Measurements from ENCODE around the gene VBP1.
"Not testable (repeated sequence)": the region's sequence is repeated elsewhere in the genome, so short reads cannot be mapped to it uniquely, and the experiment has no call there.

The VBP1 gene, protein sequence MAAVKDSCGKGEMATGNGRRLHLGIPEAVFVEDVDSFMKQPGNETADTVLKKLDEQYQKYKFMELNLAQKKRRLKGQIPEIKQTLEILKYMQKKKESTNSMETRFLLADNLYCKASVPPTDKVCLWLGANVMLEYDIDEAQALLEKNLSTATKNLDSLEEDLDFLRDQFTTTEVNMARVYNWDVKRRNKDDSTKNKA

DNA sequence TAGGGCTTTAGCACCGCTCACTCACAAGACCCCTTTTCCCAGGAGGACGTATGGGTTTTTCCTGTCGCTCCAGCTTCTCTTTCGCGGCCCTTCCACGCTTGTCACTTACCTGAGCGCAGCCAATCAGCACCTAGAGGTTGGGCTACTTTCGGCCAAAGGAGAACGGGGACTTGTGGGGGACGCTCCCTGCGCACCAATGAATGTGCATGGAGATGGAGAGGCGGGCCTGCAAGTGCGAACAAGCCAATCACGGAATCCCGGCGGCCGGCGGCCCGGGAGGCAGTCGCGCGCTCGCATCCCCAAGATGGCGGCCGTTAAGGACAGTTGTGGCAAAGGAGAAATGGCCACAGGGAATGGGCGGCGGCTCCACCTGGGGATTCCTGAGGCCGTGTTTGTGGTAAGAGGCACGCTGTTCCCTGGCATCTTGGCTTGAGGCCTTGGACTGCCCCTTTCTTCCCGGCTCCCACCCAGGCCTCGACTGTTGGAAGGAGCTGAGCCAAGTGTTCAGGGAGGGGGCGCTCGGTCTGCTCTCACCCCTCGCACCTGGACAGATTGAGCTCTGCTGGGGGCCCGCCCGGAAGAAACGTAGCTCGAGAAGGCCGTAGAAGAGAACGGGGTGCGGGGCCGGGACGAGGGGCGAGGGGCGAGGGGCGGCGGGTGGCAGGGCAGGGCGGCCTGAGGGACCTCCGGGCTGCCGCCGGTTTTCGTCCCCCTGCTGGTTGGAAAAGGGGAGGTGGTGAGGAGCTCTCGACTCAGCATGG is at the start of gene VBP1:
Gene VBP1 (plus strand): TSS at position 282 of the 761 bp plus-strand sequence. CDS start 23 bp downstream, at position 305.
- peak; percentile 61 to 65 for DNase-seq (ENCODE audit: extremely low read depth in 1 of 2, low read depth in 1 of 2)

DNA sequence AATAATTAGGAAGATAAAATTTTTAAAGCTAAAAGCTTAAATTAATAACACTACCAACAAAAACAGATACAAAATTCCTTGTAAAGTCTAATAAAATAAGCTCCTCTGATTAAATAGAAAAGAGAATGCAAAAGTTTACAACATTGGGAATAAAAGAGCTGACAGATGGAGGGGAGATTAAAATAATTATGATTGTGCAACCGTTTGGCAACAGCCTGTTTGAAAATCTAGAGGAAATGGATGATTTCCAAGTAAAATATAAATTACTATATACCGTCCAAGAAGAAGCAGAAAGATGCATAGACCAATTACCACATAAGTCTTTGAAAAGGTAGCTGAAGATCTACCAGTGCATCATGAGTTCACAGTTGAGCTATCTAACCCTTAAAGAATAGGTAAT is 46.4 kb upstream of the VBP1 start:
- no peak for DNase-seq (ENCODE audit: extremely low read depth in 1 of 2, low read depth in 1 of 2)

DNA sequence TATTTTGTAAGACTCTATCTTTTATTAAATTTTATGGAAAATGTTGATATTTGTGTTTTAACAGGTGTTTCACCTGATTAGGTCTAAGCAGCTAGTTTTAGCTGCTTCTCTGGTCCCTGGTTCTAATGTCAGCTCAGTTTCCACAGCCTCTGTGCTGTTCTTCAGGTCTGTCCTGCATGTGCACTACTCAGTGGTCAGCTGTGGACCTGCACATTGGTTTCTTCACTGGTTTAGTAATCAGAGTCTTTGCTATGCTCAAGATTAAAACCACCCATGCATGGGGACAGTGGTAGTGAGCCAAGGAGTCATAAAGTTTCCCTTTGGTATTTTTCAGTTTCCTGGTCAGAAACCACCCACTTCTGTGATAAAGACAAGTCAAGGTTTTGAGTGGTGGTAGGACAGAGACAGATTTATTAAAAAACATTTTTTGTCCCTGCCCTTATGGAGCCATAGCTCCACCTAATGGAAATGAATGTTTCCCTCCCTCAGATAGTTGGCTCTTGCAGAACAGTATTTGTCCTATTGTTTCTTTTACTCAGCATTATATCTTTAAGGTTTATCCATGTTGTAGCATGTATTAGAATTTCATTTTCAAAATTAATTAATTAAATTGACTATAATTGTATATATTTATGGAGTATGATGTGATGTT is 36.8 kb upstream of the VBP1 start:
- no peak for DNase-seq (ENCODE audit: extremely low read depth in 1 of 2, low read depth in 1 of 2)

DNA sequence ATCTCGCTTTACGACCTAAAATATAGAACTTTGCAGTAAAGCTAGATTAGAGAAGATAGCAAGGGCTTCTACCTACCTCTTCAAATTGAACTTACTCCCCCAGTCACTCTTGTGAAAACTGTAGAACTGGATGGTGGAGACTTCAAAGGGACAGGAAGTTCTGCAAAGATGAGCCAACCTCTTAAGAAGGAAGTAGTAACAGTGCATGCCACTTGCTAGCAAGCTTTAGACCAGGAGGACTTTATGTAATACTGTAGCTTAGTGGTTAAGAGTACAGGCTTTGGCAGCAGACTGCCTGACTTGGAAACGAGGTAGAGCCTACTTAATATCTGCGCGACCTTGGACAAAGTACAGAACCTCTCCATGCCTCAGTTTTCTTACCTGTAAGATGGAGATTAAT is 27.5 kb upstream of the VBP1 start:
- no peak for DNase-seq (ENCODE audit: extremely low read depth in 1 of 2, low read depth in 1 of 2)

DNA sequence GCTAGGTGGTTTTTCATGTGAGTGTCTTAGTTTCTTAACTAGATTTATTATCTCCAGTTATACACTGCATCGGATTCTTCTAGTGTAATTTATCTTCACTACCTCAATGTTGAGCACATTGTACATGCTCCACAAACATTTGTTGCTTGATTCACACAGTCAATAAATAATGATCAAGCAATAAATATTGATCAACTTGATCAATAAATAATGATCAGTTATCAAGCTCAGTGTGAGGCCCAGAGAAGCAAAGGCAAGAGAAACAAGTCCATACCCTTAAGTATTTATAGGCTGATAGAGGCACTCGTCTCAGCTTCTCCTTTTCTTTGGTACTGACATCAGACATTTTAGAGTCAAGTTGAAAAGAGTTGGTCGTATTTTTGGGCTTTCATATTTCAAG is 5.1 kb upstream of the VBP1 start:
- no peak for DNase-seq (ENCODE audit: extremely low read depth in 1 of 2, low read depth in 1 of 2)

DNA sequence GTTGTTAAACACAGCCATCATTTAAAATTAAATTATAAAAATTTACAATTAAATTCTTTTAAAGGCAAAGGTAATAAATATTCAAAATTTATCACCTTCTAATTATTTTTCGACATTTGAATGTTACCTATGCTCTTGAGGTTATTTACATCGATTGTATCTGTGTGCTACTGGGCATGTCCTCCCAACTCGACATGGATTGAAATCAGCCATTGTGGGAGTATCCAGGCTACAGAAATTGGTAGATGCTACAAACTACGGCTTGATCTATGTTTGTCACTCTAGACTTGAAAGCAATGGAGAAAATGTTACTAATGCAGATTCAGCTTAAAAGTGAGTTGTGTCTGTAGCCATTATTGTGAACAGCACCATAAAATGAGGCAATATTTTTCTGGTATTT is 2.5 kb upstream of the VBP1 start:
- DNase-seq (ENCODE audit: extremely low read depth in 1 of 2, low read depth in 1 of 2) = no peak

DNA sequence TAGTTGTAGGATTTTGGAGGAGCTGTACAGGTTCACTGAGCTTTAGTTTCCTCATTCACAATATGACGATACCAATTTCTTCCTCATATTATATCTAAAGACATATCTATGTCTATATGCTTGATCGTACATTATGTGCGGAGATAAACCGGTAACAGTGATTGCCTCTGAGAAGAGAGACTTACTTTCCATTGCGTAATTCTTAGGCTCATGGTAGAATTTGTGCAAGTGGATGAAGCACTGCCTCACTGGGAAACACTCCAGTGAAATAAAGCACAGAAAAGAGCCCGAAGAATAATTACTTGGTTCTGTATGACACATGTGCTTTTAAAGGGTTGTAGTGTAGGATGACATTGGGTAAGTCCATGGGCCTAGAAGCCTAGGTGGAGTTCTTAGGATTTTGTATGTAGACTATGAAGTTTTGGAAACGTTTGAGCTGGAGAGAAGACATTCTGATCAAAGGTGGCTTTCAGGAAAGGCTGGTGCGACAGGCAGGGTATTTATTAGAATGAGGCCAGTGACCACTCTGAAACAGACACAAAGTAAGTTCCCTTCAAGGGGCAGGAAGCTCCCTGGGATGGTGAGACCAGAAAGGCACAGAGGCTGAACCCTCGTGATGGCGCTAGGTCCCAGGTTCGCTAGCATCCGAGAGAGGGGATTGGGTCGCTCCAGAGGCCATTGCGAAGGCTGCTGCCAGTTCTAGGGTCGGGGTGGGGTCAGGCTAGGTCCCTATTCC is 649 bp upstream of the VBP1 start:
- DNase-seq (ENCODE audit: extremely low read depth in 1 of 2, low read depth in 1 of 2) = no peak

DNA sequence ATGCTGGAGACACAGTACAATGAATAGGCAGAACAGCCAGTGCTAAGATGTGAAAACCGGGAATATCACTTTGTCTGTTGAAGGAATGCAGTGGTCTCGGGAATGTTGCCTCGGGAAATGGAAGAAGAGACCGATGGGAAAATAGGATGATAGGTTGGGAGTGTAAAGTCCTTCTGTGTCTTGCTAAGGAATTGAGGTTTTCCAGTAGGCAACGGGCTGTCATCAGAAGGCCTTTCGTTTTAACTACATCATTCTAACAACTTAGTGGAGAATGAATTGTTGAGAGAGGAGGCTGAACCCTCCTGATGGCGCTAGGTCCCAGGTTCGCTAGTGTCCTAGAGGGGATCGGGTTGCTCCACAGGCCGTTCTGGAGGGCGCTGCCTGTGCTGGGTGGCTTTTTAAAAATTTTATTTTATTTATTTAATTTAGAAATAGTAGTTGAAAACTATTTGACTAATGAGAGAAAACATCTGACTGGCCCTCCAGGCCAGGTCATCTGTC is 730 bp downstream of the VBP1 start:
- DNase-seq (ENCODE audit: extremely low read depth in 1 of 2, low read depth in 1 of 2) = no peak

DNA sequence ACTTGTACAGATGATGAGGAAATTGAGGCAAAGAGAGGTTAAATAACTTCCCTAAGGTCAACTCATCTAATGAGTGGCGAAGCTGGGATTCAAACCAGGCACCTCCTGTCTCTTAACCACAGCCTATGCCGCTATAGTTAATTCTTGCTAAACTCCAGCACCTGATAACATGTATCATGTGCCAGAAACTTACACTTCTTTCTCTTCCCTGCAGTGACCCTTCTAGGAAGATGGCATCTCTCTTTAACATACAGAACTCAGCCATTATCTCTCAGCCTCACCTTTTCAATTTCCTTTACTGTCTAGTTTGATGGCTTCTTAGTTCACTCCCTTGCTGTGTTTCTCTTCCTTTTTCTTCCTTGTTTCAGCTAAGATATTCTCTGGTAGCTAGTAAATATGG is 2.5 kb downstream of the VBP1 start:
- DNase-seq (ENCODE audit: extremely low read depth in 1 of 2, low read depth in 1 of 2) = no peak

DNA sequence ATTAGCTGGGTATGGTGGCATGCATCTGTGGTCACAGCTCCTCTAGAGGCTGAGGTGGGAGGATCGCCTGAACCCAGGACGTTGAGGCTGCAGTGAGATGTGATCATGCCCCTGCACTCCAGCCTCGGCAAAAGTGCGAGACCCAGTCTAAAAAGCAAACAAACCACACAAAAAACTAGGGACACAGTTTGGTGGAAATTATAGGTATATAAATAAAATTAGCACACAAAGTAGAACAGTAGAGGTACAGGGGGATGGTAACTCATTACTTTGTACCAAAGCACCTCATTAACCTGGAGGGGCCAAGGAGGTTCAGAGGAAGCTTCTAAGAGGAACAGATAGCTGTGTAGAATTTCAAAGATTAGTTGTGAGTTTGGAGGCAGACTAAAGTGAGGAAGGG is 5.1 kb downstream of the VBP1 start:
- no peak for DNase-seq (ENCODE audit: extremely low read depth in 1 of 2, low read depth in 1 of 2)

DNA sequence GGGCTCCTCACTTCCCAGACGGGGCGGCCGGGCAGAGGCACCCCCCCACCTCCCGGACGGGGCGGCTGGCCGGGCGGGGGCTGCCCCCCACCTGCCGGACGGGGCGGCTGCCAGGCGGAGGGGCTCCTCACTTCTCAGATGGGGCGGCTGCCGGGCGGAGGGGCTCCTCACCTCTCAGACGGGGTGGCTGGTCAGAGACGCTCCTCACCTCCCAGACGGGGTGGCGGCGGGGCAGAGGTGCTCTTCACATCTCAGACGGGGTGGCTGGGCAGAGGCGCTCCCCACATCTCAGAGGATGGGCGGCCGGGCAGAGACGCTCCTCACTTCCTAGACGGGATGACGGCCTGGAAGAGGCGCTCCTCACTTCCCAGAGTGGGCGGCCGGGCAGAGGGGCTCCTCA is 7.5 kb downstream of the VBP1 start:
- DNase-seq (ENCODE audit: extremely low read depth in 1 of 2, low read depth in 1 of 2) = not testable (repeated sequence)

DNA sequence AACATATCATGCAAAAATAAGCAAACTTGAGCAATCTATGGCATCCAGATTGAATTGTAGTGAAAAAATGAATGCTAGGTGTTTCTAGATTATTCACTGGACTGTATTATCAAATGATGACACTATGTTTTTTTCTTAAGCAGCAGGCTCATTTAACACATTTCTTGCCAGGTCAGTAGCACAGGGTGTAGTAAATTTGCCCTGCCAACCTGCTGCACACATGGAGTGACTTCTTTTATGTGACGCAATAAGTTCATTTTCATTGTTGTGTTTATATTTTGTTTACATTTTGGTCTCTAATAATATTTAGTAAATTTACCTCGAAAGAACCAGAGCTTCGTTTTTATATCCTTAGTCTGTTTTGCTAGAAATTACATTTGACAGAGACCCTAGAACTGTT is 9.5 kb downstream of the VBP1 start:
- DNase-seq (ENCODE audit: extremely low read depth in 1 of 2, low read depth in 1 of 2) = no peak

DNA sequence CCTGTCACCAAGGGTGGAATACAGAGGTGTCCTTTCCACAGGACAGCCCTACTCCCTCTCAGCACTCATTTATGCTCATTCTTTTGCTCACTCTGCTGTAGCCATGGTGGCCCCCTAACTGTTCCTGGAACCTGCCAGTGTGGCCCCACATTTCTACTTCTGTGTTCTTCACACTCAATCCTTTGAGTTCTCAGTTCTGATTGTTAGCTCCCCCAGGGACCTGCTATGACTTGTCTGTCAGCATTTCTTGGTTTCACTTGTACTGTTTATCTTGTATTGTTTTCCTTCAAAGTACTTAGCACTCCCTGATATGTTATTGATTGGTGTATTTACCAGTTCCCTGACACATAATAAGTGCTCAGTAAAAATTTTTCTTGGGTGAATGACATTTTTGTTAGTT is 14.9 kb downstream of the VBP1 start:
- no peak for DNase-seq (ENCODE audit: extremely low read depth in 1 of 2, low read depth in 1 of 2)

DNA sequence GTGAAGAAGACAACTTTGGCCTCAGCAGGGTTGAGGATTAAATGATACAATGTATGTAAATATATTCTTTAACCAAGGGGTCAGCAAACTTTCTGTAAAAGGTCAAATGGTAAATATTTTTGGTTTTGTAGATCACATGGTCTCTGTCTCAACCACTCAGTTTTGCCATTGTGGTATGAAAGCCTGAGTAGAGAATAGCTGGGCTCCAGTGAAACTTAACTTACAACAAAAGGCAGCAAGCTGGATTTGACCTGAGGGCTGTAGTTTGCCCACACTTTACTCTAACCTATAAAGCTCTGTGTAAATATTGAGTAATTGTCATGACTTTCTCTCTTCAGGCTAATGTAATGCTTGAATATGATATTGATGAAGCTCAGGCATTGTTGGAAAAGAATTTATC is 19.6 kb downstream of the VBP1 start:
- DNase-seq (ENCODE audit: extremely low read depth in 1 of 2, low read depth in 1 of 2) = no peak

DNA sequence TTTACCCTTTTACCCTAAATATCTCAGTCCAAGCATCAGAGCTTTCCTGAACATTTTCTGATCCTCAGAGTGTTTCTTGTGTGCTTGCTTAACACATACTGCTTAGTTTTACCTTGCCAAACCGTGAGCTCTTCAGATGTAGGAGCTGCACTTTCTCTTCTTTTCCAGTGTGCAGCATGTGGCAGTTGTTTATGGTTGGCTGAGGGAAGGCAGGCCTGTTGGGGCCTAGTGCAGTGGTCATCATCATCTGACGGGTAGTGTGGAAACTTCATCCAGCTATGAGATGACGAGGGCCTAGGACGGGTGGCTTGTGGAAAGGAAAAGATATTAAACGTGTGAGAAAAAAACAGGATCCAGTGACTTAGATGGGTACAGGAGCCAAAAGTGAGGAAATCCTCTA is 21.5 kb downstream of the VBP1 start:
- no peak for DNase-seq (ENCODE audit: extremely low read depth in 1 of 2, low read depth in 1 of 2)

DNA sequence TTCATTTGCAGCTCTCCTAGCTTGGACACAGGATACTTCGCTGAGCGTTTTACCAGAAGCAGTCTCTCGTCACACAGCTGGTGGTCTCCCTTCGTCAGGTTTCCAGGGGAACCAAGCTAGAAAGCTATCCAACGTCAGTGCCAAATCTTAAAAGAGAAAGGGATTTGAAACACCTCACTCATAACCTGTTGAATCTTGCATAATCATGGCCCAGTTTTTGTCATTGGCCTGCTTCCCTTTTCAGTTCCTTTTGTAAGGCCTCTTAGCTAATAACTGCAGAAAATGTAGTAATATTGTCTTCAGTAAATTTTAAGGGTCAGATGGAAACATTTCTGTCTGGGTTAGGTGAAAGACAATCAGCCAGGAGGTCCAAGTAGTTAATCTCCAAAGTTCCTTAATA is 26.0 kb downstream of the VBP1 start:
- DNase-seq (ENCODE audit: extremely low read depth in 1 of 2, low read depth in 1 of 2) = no peak

DNA sequence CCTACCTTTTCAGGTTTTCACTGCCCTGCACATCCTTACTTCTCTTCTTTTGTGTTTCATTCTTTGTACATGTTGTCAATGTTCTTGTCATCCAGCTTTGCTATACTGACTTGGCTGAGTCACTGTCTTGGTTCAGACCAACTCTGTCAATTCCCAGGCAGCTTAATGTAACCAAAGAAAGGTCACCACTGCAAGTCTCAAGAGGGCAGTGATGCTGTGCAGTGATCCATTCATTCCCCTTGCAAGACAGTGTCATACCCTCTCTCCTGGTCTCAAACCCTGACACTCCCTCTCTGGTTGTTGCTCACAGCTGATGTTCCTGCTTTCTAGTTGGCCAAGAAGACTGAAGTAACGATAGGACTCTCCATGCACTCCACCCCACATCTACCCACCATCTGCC is 30.5 kb downstream of the VBP1 start:
- DNase-seq (ENCODE audit: extremely low read depth in 1 of 2, low read depth in 1 of 2) = no peak

DNA sequence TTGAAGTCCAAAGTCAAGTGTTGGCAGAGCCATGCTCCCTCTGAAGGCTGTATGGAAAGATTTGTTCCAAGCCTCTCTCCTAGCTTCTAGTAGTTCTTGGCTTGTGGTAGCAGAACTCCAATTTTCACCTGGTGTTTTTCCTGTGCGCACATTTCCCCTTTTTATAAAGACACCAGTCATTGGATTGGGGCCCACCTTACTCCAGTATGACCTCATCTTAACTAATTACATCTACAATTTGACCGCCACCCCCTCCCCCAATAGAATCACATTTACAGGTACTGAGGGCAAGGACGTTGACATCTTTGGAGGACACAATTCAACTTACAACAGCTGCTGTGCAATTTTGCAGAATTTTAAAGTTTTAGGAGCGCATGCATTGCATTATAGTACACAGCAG is 31.2 kb downstream of the VBP1 start:
- no peak for DNase-seq (ENCODE audit: extremely low read depth in 1 of 2, low read depth in 1 of 2)

DNA sequence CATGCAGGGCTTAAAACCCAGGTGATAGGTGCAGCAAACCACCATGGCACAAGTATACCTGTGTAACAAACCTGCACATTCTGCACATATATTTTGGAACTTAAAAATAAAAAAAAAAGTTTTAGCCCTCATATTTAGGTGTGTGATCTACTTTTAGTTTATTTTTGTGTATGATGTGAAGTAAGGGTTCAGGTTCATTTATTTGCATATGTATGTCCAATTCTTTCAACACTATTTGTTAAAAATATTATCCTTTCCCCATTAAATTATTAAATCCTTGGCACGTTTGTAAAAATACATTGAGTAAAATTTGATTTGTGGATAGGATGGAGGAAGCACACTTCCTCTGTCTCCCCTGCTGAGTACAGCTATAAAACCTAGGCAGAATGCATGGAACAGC is 35.1 kb downstream of the VBP1 start:
- no peak for DNase-seq (ENCODE audit: extremely low read depth in 1 of 2, low read depth in 1 of 2)

DNA sequence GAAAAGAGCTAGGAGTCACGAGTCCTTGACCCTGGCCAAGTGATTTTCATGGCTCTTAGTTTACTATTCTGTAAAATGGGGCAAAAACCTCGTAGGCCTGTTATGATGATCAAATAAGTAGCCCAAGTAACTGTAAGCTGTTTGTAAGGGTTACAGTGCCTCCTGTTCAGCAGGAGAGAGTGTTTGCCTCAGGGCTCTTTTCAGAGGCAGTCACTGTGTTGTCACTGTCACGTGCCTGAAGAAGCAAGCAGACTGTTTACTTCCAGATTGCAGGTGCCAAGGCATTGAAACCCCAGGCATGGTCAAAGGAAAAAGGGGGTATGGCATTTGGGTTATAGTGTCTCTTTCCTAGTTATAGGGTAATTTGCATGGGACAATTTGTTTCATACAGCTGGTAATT is 43.5 kb downstream of the VBP1 start:
- DNase-seq (ENCODE audit: extremely low read depth in 1 of 2, low read depth in 1 of 2) = no peak

DNA sequence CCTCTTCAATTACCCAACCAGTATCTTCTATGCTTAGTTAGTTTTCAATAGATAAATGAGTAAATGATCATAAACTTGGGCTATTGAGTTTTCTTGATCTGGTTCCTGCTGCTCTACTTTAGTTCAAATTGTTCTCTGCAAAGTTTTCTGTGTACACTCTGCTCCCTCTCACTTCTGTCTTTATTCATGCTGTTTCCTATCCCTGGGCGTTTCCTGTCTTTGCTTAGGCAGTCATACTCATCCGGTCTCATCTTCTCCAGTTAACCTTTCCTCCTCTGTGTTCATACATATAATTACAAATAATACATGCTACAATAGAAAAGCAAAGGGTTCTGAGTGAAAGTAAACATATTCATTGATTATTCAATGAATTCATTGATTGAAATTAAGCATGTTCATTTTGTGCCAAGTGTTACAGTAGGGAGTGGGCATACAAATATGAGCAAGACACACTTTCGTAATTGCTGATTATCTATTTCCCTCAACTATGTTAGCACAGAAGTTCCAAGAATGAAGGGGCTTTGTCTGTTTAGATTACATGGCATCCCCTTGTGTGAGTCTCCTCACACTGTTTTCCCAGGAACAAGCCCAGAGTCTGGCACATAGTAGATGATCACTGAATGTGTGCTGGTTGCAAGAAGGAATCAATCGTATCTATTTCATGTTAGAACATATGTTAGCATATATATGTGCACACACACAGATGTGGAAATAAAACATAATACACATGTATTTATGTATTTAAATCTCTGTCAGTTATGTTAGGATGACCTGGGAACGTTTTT is 46.9 kb downstream of the VBP1 start:
- no peak for DNase-seq (ENCODE audit: extremely low read depth in 1 of 2, low read depth in 1 of 2)

All from activated CD8-positive, alpha-beta memory T cell treated with anti-CD3 and anti-CD28 coated beads for 1 hour (primary cell).